ENCODE results near the gene ZBTB8OS.
"Not testable (repeated sequence)": the region's sequence is repeated elsewhere in the genome, so short reads cannot be mapped to it uniquely, and the experiment has no call there.

Gene ZBTB8OS

DNA sequence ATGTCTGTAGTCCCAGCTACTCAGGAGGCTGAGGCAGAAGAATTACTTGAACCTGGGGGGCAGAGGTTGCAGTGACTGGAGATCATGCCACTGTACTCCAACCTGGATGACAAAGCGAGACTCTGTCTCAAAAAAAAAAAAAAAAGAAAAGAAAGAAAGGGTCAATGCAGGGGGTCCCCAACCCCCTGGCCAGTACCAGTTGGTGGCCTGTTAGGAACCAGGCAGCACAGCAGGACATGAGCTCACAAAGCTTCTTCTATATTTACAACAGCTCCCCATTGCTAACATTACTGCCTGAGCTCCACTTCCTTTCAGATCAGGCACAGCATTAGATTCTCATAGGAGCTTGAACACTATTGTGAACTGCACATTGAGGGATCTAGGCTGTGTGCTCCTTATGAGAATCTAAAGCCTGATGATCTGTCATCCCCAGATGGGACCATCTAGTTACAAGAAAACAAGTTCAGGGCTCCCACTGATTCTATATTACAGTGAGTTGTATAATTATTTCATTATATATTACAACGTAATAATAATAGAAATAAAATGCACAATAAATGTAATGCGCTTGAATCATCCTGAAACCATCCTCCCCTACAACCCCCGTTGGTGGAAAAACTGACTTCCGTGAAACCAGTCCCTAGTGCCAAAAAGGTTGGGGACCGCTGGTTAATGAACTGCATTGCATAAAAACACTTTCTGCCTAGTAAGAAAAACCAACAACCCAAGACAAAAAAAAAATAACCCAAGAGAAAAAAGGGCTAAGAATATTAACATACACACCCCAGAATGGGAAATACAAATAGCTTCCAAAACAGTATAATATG lies 2.8 kb downstream of the ZBTB8OS start:
- DNase-seq (ENCODE audit: low read depth) = no peak

DNA sequence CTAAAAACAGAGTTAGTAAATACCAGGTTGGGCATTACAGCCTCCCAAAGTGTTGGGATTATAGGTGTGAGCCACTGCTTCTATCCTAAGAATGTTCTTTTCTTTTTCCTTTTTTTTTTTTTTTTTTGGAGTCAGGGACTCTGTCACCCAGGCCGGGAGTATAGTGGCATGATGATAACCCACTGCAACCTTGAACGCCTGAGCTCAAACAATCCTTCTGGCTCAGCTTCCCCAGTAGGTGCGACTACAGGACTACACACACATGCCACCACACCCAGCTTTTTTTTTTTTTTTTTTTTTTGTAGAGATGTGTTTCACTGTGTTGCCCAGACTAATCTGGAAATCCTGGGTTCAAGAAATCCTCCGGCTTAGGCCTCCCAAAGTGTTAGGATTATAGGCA lies 5.9 kb downstream of the ZBTB8OS start:
- DNase-seq (ENCODE audit: low read depth) = no peak

DNA sequence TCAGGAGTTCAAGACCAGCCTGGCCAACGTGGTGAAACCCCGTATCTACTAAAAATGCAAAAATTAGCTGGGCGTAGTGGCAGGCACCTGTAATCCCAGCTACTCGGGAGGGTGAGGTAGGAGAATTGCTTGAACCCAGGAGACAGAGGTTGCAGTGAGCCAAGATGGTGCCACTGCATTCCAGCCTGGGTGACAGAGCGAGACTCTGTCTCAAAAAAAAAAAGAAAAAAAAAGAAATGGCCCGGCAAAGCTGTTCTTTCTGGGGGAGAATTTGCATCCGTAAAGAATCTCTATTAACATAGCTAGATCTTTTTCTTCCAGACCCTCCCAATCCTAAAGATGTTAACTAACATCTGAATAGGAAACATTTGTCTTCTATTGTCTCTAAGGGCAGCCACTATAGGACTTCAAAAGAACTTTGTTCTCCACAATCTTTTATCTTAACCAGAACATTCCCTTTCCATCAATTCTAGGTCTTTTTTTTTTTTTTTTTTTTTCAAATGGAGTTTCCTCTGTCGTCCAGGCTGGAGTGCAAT lies 8.0 kb downstream of the ZBTB8OS start:
- not testable (repeated sequence) for DNase-seq (ENCODE audit: low read depth)

DNA sequence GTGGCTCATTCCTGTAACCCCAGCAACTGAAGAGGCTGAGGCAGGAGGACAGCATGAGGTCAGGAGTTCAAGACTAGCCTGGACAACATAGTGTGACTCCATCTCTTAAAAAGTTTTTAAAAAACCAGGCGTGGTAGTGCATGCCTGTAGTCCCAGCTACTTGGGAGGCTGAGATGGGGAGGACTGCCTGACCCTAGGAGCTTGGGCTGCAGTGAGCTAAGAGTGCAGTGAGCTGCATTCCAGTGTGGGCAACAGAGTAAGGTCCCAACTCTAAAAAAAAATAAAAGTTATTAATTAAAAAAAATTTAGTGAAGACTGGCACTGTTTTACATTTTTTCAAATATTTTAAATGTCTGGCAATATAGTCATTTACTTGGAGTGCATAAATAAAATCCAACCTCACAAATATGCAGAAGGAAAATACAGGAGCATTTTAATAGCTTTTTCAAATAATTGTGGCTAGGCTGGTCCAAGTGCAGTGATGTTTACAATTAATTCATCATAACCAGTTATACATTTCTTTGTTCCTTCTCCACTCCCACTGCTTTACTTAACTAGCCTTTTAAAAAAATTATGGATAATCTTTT lies 10.8 kb downstream of the ZBTB8OS start:
- DNase-seq (ENCODE audit: low read depth) = no peak

DNA sequence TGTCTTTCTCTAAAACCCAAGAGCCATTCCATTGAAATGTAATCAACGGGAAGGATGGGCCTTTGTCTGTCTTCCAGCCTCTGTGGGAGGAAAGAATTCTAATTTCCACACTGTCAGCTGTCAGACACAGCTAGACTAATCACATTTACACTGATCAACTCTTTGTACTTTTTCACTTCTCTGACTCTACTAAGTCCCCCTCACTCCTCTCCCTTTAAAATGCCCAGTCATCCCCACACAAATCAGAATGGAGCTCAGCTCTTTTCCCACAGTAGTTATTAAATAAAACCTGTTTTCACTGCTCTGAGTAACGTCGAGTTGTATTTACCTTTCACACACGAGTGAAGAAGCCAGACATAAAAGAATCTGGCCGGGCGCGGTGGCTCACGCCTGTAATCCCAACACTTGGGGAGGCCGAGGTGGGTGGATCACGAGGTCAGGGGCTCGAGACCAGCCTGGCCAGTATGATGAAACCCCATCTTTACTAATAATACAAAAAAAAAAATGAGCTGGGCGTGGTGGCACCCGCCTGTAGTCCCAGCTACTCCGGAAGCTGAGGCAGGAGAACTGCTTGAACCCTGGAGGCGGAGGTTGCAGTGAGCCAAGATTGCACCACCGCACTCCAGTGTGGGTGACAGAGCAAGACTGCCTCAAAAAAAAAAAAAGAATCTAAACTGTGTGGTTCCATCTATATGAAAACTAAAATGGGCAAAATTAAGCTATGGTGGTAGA lies 13.3 kb downstream of the ZBTB8OS start:
- no peak for DNase-seq (ENCODE audit: low read depth)

DNA sequence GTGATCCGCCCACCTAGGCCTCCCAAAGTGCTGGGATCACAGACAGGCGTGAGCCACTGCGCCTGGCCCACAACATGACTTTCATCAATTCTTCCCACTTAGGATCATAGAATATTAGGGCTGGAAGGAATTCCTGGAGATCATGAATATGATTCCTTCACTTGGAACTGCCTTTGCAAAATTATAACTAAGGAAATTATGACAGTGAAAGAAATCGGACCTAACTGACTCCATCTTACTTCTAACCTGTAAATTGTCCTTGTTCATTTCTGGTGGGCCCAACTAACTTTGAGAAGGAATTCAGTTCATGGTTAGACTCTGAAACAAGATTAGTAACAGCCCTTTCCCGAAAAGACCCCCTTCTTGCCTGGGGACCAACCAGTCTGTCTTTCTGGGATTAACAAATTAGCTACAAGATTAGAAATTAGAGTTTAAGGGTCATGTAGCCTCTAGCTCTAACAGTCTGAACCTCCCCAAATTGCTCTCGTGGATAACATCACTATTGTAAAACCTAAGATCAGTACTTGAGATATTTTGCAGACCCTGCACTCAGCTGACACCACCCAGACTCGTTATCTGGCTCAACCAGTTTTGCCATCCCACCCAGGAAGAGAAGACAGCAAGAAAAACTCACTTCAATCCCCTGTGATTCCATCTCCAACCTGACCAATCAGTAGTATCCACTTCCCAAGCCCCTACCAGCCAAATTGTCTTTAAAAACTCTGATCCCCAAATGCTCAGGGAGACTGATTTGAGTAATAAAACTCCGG lies 14.7 kb downstream of the ZBTB8OS start:
- DNase-seq (ENCODE audit: low read depth) = no peak

DNA sequence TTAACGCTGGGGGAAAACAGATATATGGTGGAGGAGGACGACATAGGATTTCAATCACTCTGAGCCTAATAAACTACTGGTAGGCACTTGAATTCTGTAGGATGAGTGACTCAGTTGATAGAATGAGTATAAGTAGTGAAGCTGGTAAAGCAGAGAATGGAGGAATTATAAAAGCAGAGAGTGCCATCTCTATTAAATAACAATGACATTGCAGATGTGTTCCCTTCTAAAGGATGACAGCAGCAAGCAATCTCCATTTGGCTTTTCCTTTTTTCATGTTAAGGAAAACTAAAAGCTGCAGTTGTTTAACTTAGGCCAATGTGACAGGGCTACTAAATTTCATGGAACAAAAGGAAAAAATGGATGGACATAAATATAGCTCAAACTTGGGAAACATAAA lies 17.5 kb downstream of the ZBTB8OS start:
- DNase-seq (ENCODE audit: low read depth) = no peak

DNA sequence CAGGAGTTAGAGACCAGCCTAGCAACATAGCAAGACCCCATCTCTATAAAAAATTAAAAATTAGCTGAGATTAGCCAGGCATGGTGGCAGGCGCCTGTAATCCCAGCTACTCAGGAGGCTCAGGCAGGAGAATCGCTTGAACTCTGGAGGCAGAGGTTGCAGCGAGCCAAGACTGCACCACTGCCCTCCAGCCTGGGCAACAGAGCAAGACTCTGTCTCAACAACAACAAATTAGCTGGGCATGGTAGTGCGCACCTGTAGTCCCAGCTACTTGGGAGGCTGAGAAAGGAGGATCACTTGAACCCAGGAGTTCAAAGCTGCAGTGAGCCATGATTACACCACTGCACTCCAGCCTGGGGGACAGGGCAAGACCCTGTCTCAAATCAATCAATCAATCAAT lies 20.2 kb downstream of the ZBTB8OS start:
- not testable (repeated sequence) for DNase-seq (ENCODE audit: low read depth)

DNA sequence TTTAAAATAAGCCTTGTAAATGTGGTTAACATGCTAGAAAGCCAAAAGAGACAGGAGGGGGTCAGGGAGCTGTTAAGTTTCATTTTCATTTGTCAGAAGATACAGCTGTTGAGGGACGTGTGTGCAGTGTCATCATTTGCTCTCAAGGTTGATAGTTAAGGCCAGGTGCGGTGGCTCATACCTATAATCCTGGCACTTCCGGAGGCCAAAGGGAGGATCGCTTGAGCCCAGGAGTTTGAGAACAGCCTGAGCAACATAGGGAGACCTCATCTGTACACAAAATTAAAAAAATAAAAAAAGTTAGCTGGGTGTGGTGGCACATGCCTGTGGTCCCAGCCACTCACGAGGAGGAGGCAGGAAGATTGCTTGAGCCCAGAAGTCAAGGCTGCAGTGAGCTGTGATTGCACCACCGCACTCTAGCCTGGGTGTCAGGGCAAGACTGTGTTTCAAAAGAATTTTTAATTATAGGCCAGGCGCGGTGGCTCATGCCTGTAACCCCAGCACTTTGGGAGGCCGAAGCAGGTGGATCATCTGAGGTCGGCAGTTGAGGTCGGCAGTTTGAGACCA lies 22.7 kb downstream of the ZBTB8OS start:
- DNase-seq (ENCODE audit: low read depth) = no peak

DNA sequence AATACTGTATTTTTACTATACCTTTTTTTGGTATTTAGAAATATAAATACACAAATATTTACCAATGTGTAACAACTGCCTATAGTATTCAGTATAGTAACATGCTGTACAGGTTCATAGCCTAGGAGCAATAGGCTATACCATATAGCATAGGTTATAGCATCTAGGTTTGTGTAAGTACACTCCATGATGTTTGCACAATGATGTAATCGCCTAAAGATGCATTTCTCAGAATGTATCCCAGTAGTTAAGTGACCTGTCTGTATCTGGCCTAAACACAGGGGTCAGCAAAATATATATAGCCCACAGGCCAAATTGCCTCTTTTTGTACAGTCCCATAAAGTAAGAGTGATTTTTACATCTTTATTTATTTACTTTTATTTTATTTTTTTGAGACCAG lies 24.2 kb downstream of the ZBTB8OS start:
- DNase-seq (ENCODE audit: low read depth) = no peak

DNA sequence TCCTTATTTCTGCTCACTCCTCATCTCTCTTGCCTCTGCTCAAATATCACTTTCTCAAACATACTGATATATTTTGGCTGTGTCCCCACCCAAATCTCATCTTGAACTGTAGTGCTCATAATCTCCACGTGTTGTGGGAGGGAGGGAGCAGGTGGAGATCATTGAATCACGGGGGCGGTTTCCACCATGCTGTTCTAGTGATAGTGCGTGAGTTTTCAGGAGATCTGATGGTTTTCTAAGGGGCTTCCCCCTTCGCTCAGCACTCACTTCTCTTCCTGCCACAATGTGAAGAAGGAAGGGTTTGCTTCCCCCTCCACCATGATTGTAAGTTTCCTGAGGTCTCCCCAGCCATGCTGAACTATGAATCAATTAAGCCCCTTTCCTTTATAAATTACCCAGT lies 26.6 kb downstream of the ZBTB8OS start:
- no peak for DNase-seq (ENCODE audit: low read depth)

DNA sequence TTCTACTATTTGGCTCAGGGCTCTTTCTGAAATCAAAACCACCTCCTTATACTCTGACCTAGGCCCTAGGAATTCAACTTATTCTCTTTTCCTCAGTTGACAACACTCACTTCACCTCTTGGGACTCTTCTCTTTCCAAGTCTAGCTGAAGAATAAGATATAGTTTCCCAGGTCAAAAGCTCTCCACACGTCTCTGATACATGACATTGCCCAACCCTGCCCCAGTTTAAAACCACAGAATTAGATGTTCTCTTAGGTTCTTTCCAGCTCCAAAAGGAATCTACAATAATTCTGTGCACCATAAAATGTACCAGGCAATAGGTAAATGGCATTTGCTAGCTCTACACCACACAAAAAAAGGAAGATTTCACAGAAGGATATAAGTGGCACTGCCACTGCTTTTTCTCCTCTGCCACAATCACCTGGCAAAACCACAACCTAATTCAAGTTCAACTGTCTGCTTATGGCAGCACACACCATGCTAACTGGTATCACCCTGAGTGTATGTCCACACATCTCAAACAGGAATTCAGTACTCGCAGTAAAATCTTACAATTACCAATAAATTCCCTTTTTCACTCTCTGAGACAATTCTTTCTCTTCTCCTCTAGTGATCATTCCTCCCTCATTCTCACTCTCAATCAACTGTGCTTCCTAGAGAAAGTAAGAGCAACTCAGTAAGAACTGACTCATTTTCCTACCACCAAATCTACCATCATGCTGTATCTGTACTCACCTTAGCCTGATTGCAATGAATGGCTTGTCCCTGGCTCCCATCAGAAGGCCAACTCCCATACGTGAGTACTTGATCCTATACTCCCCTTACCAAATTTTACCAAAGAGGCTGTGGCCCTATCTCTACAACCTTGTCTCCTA lies 27.3 kb downstream of the ZBTB8OS start:
- no peak for DNase-seq (ENCODE audit: low read depth)

DNA sequence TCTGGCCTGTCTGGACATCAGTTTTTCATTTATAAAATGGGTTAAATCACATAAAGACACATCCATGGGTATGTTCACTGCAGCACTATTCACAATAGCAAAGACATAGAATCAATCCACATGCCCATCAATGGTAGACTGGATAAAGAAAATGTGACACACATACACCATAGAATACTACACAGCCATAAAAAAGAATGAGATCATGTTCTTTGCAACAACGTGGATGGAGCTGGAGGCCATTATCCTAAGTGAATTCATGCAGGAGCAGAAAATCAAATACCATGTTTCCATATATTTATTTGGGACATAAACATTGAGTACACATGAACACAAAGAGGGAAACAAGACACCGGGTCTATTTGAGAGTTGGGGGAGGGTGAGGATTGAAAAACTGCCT lies 28.1 kb downstream of the ZBTB8OS start:
- DNase-seq (ENCODE audit: low read depth) = no peak

DNA sequence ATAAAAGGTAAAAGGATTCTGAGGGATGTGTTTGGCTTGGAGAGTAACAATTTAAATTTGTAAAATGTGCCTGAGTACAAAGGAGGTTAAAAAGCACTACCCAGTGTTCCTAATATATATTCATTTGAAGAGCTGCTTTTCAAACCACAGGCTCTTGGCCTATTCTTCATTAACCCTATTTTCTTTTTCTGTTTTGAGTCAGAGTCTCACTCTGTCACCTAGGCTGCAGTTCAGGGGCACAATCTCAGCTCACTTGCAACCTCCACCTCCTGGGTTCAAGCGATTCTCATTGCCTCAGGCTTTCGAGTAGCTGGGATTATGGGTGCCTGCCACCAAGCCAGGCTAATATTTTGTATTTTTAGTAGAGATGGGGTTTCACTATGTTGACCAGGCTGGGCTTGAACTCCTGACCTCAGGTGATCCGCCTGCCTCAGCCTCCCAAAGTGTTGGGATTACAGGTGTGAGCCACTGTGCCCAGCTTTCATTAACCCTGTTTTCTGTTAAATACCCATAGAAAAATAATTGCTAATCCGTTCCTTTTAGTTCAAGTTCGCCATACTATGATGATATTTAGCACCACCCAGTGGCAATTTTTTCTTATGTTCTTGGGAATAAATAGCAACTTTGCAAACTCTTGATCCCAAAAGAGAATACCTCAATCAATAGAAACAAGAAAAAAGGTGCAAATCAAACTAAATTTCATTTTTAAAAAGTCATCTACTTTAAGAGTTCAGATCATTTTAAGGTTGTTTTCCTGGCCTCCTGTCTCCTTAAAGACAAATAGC lies 30.5 kb downstream of the ZBTB8OS start:
- no peak for DNase-seq (ENCODE audit: low read depth)

DNA sequence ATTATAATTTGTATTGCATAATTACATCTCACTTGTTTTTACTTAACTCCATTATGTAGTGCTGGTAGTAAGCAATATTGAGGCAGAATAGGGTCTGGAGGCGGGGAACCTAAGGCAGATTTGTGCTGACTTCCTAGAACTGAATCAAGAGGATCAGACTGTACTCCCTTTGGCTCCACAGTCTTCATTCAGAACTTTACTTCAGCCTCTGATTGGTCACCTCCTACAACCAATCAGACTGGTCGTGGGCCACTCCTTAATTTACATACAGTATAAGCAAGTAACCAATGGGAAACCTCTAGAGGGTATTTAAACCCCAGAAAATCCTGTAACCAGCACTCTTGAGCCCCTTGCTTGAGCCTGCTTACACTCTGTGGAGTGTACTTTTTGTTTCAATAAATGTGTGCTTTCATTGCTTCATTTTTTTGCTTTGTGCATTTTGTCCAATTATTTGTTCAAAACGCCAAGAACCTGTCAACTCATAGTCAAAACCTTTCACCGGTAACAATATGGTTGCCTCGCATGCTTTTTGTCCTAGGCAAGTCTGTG lies 31.6 kb downstream of the ZBTB8OS start:
- no peak for DNase-seq (ENCODE audit: low read depth)

DNA sequence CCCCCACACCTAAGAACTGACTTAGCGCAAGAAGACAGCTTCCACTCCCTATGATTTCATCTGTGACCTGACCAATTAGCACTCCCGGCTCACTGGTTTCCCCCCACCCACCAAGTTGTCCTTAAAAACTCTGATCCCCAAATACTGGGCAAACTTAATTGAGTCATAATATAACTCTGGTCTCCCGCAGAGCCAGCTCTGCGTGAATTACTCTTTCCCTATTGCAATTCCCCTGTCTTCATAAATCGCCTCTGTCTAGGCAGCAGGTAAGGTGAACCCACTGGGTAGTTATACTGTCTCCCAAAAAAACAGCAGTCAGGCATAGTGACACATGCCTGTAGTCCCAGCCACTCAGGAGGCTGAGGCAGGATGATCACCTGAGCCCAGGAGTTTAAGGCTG lies 36.9 kb downstream of the ZBTB8OS start:
- no peak for DNase-seq (ENCODE audit: low read depth)

DNA sequence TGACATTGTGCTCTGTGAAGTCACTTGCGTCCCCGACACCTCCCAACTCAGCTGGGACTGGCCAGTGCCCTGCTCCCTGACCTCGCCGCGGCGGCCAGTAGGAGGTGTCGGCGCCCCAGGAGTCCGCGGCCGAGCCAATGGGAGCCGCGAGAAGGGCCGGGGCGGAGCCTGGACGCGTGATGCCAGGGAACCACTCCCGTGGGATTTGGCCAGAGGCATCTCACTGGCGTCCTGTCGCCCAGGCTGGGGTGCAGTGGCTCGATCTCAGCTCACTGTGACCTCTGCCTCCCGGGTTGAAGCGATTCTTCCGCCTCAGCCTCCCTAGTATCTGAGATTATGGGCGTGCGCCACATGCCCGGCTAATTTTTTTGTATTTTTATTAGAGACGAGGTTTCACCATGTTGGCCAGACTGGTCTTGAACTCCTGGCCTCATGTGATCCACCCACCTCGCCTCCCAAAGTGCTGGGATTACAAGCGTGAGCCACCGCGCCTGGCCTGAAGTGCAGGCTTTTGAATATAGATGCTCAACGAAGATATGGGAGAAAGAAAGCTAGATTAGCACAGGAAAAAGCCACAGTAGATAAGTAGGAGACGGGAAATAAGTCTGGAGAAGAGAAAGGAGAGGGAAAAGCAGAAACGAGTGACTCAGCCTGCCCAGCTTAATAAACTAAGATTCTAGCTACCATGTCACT lies 38.0 kb downstream of the ZBTB8OS start:
- peak; percentile 11 for DNase-seq (ENCODE audit: low read depth)

DNA sequence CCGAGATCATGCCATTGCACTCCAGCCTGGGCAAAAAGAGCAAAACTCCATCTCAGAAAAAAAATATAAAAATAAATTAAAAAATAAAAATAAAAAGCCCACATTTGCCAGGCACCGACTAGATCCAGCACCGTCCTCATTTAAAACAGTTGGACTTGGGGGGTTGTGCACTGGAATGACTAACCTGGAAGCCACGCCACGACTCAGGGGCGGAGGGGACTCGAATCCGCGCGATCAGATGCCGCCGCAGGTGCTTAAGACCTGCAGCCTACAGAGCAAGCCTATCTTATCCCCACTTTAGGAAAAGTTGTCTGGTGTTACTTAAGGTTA lies 38.5 kb downstream of the ZBTB8OS start:
- DNase-seq (ENCODE audit: low read depth) = no peak

DNA sequence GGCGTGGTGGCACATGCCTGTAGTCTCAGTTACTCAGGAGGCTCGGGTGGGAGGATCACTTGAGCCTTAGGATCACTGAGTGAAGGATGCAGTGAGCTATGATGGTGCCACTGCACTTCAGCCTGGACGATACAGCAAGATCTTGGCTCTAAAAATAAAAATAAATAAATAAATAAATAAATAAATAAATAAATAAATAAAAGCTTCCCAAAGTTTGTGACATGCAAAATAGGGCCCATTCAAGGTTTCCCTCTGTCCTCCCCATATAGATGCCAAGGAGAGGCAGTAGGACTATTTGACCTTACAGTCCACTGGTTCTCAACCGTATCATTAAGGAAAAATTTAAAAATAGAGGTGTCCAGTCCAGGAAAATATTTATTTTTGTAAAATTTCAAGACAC lies 41.2 kb downstream of the ZBTB8OS start:
- no peak for DNase-seq (ENCODE audit: low read depth)
